Stimulated activated CD4-positive, alpha-beta T cell treated with anti-CD3 and anti-CD28 coated beads, Interleukin-4, amount 100 ng/mL, for 48 hours (primary cell): ENCODE measurements around the gene PIK3C2B.
"Not testable (repeated sequence)": the region's sequence is repeated elsewhere in the genome, so short reads cannot be mapped to it uniquely, and the experiment has no call there.

Source experiments
- DNase-seq, 2 donors: peaks; one replicate each; pipeline ENCODE4 v3.0.0-alpha.2; 2020; ENCODE audit warnings: low read depth in 2 of 2

PIK3C2B gene

GRCh38 chr1:204507317-204508105, 12.9 kb upstream of the PIK3C2B start:
- no peak for DNase-seq

DNA sequence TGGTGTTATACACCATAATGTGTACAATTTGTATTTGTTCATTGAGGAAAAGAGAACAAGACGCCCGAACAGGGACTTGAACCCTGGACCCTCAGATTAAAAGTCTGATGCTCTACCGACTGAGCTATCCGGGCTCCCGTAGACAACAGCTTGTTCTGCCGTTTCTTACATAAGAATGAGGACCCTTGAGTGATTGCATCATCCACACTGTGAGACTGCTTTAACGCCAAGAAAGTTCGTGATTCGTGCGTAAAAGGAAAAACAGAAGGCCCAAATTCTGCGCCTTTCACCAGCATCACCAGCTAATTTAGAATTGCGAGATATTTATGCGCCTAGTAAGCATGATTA, 12.3 kb upstream of the PIK3C2B start:
- peak; percentile 71 to 83 for DNase-seq

DNA sequence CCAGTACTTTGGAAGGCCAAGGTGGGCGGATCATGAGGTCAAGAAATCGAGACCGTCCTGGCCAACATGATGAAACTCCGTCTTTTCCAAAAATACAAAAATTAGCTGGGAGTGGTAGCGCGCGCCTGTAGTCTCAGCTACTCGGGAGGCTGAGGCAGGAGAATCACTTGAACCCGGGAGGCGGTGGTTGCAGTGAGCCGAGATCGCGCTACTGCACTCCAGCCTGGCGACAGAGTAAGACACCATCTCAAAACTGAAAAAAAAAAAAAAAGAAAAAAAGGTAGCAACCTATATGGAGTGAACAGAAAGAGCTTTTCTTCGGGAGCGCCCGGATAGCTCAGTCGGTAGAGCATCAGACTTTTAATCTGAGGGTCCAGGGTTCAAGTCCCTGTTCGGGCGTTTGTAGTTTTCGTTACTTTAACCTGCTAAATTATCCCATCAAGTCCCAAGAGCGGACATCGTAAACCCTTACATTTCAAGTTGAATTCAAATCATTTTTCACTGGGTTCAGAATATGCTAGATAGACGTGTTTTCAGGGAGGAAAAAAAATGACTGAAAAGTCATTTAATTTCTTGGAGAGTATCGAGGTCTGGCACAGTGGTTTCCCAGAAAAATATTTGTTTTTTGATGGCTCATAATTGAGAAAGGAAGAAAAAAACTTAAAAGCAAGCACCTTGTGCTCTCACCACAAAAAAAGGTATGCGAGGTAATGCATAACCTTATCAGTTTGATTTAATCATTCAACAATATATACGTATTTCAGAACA, 11.8 kb upstream of the PIK3C2B start:
- peak; percentile 65 to 69 for DNase-seq

- DNase-seq = no peak
These were observed 11.1 kb upstream of the PIK3C2B start for GRCh38 chr1:204505674-204506200.

DNA sequence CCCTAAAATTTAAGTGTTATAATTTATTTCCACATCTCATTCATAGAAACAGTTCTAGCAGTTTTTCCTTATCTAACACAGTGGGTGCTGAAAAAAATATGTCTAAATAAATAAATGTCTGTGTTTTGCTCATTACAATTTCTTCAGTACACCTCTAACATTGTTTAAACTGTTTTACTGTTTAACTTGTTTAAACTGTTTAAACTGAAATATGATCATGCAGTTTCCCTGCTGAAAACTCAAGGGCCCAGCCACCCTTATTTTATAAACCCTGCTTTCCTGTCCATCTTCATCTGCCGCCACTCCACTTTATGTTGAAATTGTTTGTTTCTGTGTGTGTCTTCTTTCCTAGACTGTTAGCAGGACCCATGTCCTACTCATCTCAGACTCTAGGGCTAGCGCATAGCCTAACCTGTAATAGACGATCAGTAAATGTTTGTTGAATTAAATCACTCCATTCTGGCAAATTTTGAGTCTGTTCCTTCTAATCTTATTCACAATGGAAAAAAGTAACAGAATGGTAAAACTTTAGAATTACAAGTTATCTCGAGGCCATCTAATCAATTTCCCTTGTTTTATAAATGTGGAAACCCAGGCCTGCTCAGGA, 9.4 kb upstream of the PIK3C2B start:
- DNase-seq = no peak

GRCh38 chr1:204503122-204503912, 8.7 kb upstream of the PIK3C2B start:
- DNase-seq = no peak

DNA sequence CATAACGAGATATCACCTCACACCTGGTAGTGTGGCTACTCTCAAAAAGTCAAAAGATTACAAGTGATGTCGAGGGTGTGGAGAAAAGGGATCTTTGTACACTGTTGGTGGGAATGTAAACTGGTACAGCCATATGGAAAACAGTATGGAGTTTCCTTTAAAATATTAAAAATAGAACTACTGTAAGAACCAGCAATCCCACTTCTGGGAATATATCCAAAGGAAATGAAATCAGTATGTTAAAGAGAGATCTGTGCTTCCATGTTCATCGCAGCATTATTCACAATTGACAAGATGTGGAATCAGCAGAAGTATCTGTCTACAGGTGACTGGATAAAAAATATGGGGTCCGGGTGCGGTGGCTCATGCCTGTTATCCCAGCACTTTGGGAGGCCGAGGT, 7.6 kb upstream of the PIK3C2B start:
- no peak for DNase-seq

GRCh38 chr1:204499511-204500468, 5.2 kb upstream of the PIK3C2B start:
- DNase-seq = no peak

DNA sequence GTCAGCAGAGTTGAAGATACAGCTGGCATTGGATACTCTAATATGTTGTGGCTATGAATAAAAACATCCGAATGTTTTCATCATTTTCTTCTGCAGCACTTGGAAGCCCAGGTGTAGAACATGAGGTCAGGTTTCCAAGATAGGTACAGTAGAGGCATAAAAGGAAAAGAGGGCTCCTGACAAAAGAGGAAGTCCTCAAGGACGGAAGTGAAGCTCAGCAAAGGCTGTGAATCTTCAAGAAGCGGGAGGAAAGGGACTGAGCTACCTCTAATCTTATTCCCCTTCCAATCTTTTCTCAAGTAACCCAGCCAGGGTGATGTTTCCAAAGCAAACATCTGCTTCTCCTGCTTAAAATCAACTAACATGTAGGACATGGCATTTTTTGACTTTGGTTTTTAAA, 4.4 kb upstream of the PIK3C2B start:
- DNase-seq = no peak

DNA sequence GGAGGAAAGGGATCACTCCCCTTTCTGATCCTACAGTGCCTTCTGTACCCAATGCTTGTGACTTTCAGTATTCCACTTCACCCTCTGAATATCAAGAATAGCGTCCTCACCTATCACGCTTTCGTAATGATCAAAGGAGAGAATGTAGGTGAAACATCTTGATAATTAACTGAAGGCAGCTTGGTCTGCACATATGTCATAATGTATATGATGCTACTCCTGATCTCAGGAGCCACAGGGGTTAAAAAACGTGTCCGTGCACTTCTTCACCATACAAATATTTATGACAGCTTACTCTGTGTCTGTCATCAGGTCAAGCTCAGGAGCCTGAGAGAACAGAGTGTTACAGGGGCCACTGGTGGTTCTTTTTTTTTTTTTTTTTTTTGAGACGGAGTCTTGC, 1.2 kb upstream of the PIK3C2B start:
- DNase-seq = no peak

DNA sequence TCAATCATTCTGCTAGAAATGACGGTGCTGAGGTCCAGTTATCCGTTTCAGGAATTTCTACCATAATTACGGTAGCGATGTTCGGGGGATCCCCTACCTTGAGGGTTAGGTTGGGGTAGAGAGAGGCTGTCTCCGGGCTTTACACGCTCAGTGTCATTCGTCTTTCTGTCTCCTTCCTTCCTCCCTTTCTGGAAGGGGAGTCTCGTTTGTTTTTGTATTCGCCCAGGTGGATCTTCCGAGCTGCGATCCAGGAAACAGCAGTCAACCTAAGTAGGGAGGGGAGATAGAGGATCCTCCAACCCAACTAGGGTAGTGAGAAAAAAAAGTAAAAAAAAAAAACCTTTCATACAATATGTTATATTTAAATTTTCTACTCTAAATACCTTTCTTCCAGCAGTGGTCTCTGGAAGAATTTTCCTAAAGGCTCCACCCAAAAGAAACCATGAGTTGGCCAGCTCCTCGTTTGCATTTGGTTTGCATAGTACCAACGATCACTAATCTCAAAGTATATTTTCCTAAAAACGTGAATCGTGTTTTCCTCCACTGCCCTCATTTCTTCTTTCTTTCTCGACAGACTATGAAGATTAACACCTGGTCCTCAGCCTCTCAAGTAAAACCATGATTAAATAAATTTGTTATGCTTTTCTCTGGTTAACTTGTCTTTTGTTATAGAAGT, 611 bp upstream of the PIK3C2B start:
- DNase-seq = no peak

DNA sequence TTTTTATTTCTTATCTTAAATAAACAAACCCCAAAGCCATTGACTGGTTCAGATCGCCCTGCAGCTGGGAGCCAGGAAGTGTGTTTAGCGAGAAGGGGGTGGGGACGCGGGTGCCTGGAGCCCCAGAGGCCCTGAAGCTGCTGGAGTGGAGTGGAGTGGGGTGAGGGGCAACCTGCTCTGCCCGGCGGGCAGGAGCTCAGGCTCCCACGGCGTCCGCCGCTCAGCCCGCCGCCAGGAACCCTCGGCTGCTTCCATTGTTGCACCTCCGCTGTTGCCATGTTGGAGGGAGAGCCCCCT, 673 bp downstream of the PIK3C2B start:
- DNase-seq = peak in 1 of 2 donors; percentile 39

DNA sequence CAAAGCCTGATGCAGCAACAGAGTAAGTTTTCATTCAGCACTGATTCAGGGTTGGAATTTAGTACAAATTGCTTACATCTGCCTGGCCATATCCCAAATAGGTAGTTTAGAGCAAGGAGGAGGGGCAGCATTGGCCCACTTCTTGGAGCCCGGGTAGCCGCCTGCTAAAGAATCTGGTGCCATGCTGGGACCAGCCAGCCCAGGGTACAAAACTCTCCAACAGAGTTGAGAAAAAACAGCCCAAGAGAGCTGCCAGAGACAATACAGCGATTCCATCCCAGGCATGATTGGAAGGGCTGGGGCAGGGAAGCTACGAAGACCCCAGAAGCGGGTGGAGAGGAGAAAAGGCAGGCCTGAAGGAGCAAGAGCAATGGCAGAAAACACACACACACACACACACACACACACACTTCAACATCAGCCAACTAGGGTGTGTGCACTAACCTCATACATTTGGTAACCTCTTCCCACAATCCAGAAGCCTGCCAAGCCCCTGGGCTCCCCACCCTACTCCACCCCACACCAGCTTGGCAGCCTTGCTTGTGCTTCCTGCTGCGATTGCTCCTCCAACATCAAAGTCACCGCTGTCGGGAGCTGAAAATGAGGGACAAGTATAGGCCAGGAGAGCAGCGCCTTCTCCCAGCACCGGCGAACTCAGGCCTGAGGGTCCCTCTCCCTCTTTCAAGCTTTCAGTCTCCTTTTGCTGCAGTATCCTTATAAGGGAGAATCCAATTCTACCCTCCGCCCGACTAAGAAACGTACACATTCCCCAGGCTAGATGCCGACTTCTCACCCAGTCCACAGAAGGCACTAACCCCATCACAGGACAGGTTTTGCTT, 1.2 kb downstream of the PIK3C2B start:
- DNase-seq = no peak

DNA sequence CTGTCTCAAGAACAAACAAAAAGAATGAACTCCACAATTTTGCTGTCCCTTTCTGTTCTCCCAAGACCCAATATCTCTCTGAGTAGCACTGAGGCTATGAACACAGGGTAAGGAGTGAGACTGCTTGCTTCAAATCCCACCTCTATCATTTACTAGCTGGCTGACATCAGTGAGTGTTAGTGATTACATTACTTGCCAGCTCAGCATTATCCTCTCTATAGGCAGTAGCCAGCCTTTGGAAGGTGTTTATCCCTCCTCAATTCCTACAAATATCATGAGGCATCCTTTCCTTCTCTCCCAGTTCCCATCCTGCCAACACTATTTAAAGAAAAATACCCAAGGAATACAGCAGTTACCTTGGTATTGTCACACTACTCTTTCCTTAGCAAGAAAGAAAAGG, 3.0 kb downstream of the PIK3C2B start:
- DNase-seq = no peak

GRCh38 chr1:204487256-204487615, 7.4 kb downstream of the PIK3C2B start:
- no peak for DNase-seq

DNA sequence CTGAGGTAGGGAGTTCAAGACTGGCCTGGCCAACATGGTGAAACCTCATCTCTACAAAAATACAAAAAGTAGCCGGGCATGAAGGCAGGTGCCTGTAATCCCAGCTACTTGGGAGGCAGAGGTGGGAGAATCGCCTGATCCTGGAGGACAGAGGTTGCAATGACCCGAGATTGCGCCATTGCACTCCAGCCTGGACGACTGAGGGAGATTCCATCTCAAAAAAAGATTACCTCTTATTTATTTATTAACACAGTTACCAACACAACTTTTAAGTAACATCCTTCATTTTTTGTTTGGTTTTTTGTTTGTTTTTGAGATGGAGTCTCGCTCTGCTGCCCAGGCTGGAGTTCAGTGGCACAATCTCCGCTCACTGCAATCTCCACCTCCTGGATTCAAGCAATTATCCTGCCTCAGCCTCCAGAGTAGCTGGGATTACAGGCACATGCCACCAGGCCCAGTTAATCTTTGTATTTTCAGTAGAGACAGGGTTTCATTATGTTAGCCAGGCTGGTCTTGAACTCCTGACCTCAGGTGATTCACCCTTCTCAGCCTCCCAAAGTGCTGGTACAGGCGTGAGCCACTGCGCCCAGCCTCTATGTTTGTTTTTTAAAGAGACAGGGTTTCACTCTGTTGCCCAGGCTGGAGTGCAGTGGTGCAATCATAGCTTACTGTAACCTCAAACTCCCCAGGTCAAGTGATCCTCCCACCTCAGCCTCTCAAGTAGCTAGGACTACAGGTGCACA, 7.9 kb downstream of the PIK3C2B start:
- DNase-seq = not testable (repeated sequence)

DNA sequence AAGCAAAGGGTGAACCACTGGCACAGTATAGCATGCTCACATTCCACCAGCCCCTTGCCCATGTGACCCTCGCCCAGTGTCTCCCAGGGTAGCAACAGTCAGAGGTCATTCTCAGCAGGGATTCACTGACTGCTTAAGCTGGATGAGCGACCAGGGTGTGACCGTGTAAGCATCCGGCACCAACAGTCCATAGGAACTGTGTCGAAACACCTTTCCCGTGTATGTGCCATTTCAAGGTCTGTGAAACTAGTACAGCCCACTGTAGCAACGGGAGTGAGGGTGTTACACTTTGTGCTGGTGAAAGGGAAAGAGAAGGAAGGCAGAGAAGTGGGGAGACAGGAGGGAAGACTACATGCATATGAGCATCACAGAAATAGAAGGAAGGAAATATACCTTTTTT, 10.8 kb downstream of the PIK3C2B start:
- DNase-seq = no peak

DNA sequence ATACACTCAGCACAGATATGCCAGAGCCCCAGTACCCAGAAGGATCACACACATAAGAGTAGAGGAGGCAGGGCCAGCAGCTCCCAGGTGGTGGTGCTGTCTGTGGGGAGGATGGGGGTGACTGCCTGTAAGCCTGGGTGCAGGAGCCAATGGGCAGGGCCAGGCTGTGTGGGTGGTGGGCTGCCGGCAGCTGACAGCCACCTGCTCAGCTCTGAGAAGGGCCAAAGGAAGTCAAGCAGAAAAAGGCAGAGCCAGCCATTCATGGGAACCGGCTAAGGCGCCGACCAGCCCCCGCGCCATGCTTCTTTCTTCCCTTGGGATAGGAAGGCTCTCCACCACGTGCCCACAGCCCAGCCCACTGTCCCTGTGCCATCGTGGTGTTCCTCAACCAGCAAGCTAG, 14.1 kb downstream of the PIK3C2B start:
- no peak for DNase-seq
